Epithelial cell of esophagus (primary cell): ENCODE measurements around the gene CAV1.

Source experiments
- DNase-seq: peaks from one replicate; pipeline ENCODE4 v3.0.0; 2010; ENCODE audit warnings: low read depth
- H3K4me3 ChIP-seq: 2 replicates; pipeline ENCODE4 v1.5.1; 2011; ENCODE audit warnings: mild to moderate bottlenecking, low read length, control low read depth
- CTCF ChIP-seq: IDR thresholded peaks from 2 replicates; pipeline ENCODE4 v1.5.1; 2011; ENCODE audit warnings: low read depth, mild to moderate bottlenecking, low read length, control low read depth, inconsistent platforms; ENCODE audit not compliant: insufficient read depth; ENCODE audit errors: missing control alignments

CAV1 gene

DNA sequence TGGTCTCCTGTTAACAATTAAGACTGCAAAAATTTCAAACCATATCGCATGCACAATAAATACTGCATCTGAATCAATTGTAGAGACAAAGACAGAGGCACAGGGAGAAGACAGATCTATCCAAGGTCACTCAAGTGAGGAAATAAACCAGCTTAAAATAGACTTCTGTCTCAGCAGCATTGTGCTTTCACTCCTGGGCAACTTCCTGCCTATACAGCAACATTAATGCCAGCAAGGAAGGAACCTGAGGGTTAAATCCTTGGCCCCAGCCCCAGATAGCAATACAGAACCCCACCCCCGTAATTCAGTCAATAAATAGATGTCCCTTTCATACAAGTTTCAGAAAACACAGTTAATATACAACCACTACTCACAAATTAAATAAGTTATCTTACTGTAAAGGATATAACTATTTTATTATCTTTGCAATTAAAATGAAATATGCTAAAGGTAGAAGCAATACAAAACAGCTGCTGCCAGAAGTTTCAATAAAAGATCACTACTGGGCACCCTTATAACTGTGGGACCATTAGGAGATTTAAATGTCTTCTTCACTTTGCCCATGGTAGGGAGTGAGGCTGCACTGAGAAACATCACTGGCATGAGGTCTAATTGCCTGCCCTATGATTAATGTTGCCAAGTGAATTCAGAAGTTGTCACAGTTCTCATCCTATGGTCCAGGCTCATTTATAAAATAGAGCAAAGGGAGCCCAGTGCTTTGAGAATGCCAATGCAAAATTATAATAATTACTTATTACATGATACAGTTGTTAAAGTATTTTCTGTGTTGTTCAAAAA, 49.4 kb downstream of the CAV1 start:
- TF ChIP-seq CTCF, result no peak
- no peak for DNase-seq

DNA sequence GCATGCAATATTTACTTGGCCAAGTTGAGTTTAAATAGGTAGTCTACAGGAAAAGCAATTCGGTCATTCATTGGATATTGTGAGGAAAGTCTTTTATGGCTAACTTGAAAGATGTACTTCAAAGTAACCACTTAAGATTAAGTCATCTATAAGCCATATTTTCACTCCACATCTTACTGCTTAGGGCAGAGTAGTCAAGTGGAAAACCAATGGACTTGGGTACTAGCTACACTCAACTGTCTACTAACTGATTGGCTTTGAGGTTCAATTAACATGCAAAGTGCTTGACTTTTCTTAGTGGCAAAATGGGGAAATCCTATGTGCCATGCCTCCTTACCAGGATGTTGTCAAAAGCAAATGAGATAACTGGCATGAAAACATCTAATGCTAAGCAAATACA, 51.0 kb downstream of the CAV1 start:
- no peak for DNase-seq
- H3K4me3 ChIP-seq, result no peak overlapping the region
- no peak for TF ChIP-seq CTCF

More for the DNA sequence above, 49.4 kb downstream of the CAV1 start:
- H3K4me3 ChIP-seq, result no peak overlapping the region

- peak; percentile 80 for DNase-seq
- H3K4me3 ChIP-seq, result no peak overlapping the region
- TF ChIP-seq CTCF, result no peak
Observed at GRCh38 chr7:116576350-116577319, 51.8 kb downstream of the CAV1 start.

DNA sequence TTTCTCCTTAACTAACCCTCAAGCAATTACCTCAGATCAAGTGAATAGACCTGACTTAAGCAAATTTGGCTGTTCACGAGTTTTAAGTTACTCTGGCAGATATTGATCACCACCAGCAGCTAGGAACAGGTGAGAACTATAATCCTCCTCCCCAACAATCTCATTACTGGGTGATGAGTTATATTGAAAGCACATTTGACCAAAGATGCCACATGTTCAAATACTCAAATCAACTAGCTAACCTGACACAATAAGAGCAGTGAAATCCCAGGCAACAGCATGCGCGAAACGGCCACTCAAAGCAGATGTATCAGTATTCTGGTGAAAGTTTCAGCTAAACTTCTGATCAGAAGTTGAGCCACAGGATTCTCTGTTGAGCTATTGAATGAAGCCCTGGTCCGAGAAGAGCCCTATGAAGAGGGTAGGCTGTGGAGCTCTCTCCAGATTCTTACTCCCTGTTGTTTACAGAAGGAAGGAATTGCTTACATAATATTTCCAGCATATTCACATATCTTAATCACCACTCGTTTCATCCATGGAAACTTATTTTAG, 52.6 kb downstream of the CAV1 start:
- TF ChIP-seq CTCF, result no peak
- DNase-seq, result no peak
- H3K4me3 ChIP-seq, result no peak overlapping the region

- TF ChIP-seq CTCF, result no peak
- no peak overlapping the region for H3K4me3 ChIP-seq
- DNase-seq, result peak; percentile 53
Observed at GRCh38 chr7:116578526-116578925, 53.7 kb downstream of the CAV1 start.

- H3K4me3 ChIP-seq, result no peak overlapping the region
- DNase-seq, result no peak
- no peak for TF ChIP-seq CTCF
Observed at GRCh38 chr7:116579322-116579721, 54.5 kb downstream of the CAV1 start.
